HG03060 (cell line): ENCODE results near the gene ZNF568.

Source experiments
- ATAC-seq: cut with Tn5 transposase; IDR thresholded peaks from one replicate; pipeline ENCODE4 v1.9.1; 2021; ENCODE audit warnings: low read depth, moderate number of reproducible peaks; ENCODE audit not compliant: unreplicated experiment

The ZNF568 gene

DNA sequence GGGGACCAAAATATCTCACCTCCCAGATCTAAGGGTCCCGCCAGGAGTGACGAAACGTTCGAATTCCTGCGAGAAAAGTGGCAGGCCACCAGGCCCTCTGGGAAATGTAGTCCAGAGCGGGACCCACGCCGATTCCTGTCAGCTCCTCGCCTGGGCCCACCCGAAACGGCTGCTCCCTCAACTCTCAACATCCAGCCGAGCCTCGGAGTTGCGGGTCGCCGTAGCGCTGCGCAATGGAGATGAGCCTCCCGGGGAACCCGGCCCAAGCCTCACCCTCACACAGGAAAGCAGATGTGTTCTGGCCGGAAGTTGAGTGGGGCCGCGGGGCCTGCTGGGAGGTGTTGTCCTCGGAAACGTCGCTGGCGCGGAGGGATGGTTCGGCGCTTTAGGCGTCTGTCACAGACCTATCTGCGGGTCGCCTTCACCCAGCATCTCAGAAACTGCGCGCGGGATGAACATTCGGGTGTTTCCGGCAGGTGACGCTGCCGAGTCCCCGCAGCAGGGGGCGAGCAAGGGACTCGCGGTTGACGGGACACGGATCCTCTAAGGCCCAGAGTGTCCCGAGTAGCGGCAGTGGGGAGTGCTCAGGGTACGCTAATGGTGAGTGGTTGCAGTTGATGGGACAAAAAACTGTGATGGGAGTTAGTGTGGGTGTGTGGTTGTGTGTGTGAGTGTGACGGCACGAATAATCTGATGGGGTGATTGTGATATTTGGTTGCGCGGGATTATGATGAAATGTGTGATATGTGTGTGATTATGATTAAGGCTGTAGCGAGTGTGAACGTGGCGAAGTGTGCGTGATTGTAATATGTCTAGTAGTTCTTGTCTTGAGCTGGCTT is at the start of gene ZNF568, which contains the start of gene ZNF829:
Gene ZNF568, plus strand, starts transcription at position 341 of the 839 bp plus-strand sequence. CDS start 6,439 bp downstream, outside the sequence.
Gene ZNF829, minus strand, starts transcription at position 300 of the 839 bp plus-strand sequence. CDS start 1,124 bp downstream, outside the sequence.
- ATAC-seq, result no peak

- ATAC-seq, result no peak
Measured at GRCh38 chr19:36876993-36877938, 38.9 kb upstream of the ZNF568 start.

DNA sequence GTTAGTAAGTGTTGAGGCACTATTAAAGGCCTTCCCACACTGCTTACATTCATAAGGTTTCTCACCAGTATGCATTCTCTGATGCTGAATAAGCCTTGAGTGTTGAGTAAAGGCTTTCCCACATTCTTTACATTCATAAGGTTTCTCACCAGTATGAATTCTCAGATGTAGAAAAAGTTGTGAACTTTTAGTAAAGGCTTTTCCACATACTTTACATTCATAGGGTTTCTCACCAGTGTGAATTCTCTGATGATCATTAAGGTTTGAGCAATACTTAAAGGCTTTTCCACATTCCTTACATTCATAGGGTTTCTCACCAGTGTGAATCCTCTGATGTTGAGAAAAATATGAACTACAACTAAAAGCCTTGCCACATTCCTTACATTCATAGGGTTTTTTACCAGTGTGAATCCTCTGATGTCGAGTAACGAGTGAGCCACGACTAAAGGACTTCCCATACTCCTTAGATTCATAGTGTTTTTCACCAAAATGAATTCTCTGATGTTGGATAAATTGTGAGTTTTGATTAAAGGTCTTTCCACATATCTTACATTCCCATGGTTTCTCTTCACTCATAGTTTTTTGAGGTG is 24.3 kb upstream of the ZNF568 start:
- no peak for ATAC-seq

GRCh38 chr19:36894849-36895383 is 21.2 kb upstream of the ZNF568 start:
- ATAC-seq, result no peak

DNA sequence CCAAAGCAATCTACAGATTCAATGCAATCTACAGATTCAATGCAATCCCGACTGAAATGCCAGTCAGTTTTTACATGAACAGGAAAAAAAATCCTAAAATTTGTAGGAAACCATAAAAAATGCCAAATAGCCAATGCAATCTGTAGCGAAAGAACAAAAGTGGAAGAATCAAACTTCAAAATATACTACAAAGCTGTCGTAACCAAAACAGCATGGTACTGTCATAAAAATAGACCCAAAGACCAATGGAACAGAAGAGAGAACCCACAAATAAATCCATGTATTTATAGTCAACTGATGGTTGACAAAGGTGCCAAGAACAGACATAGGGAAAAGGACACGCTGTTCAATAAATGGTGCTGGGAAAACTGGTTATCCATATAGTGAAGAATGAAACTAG is 17.7 kb upstream of the ZNF568 start:
- ATAC-seq, result no peak

- no peak for ATAC-seq
Measured at GRCh38 chr19:36916991-36917390, 859 bp downstream of the ZNF568 start.

DNA sequence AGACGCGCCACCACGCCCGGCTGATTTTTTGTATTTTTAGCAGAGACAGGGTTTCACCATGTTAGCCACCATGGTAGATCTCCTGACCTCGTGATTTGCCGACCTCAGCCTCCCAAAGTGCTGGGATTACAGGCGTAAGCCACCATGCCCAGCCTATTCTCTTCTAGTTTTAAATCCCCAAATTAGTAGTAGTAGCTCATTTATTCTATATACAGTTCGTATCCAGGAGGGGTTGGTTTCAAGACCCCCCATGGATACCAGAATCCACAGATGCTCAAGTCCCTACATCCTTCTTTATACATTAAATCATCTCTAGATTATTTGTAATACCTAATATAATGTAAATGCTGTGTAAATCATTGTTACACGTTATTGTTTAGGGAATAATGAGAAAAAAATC is 2.0 kb downstream of the ZNF568 start:
- no peak for ATAC-seq

DNA sequence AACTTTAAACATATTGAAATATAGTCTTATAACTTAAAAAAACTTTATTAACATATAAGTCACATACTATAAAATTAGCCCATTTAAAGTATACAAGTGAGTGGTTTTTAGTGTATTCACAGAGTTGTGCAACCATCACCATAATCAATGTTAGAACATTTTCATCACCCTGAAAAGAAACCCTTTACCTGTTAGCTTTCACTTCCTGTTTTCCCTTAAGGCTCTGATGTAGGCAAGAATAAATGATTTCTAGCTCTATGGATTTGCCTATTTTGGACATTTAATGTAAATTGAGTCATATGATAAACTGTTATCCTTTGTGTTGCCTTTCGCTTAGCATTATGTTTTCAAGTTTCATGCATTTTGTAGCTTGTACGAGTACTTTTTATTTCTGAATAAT is 15.6 kb downstream of the ZNF568 start:
- ATAC-seq, result no peak

- no peak for ATAC-seq
Measured at GRCh38 chr19:36939153-36939552, 23.0 kb downstream of the ZNF568 start.

DNA sequence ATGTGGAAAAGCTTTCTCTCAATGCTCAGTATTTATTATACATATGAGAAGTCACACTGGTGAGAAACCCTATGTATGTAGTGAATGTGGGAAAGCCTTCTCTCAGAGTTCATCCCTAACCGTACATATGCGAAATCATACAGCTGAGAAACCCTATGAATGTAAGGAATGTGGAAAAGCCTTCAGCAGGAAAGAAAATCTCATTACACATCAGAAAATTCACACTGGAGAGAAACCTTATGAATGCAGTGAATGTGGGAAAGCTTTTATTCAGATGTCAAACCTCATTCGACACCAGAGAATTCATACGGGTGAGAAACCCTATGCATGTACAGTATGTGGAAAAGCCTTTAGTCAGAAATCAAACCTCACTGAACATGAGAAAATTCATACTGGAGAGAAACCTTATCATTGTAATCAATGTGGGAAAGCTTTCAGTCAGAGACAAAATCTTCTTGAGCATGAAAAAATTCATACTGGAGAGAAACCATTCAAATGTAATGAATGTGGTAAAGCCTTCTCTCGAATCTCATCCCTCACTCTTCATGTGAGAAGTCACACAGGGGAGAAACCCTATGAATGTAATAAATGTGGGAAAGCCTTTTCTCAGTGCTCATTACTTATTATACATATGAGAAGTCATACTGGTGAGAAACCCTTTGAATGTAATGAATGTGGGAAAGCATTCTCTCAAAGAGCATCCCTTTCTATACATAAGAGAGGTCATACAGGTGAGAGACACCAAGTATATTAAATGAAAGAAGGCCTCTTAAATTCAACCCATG is 34.4 kb downstream of the ZNF568 start:
- no peak for ATAC-seq

DNA sequence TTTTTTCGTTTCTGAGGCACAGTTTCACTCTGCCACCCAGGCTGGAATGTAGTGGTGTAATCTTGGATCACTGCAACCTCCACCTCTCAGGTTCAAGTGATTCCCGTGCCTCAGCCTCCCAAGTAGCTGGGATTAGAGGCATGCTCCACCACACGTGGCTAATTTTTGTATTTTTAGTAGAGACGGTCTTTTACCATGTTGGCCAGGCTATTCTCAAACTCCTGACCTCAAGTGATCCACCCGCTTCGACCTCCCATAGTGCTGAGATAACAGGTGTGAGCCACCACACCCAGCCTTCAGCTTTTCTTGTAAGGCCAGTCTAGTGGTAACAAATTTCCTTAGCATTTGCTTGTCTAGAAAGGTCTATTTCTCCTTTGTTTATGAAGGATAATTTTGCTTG is 46.2 kb downstream of the ZNF568 start:
- no peak for ATAC-seq

GRCh38 chr19:36963280-36963679 is 47.1 kb downstream of the ZNF568 start:
- ATAC-seq, result no peak

DNA sequence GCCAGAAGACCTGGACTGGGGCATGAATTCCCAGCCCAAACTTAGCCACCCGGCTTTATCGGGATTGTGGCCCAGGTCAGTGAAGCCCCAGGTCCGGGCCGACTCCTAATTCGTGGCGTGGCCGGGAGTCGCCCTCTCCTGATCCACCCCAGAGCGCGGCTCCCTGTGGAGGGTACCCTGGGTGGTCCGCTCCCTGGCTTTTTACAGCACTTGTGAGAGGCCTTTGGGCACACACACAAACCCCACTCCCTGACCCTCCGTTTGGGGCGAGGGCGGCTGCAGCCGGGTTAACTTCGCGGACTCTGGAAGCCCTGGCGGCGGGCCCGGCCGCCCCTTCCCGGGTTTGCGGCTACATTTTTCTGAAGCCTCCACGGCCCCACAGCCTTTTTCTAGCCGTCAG is 56.4 kb downstream of the ZNF568 start:
- no peak for ATAC-seq

DNA sequence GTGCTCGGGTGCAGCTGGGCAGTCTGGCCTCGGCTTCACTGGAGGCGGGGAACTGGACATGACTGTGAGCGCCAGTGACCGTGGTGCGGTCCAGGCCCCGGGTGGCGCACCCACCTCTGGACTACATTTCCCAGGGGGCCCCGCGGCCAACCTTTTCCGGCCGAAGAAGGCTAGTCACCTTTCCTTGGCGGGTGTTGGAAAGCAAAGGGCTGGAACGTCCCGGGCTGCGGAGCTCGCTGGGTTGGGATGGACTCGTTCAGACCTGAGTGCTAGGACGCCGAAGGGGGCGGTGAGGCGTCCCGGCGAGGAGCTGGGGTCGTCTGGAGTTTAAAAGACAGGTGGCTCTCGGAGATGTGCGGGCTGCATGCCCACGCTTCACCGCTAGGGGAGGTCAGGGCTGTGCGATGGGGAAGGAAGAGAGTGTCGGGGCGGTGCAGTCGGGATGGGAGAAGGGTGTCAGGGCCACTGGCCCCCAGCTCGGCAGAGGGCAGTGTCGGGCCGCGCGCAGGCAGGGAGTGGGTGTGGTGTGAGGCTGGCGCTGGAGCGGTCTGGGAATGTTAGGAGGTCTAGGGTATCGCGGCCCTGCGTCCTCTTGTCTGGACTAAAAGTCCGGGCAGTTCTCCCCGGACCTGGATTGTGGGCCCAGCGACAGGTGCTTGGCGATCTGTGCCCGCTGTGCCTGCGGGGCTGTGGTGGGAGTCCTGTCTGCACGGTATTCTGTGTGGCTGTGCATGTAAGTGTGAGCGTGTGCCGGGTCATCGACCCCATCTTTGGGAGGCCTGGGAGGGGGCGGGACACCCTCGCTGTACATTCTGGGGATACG is 57.1 kb downstream of the ZNF568 start:
- ATAC-seq, result no peak

DNA sequence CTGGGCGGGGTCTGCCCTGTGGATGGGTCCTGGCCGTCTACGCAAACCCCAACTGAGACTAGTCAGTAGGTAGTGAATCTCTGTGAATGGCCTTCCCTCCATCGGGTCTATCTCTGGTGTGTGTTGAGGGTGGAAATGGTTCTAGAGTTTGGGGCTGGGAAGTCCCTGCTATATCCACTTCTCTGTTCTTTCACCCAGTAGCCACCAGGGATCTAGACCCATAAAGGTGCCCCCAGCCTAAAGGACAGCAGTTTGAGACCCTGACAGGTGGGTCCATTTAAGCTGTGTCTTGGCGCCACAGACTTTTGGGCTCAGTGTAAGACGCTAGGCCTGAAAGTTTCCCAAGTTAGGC is 57.7 kb downstream of the ZNF568 start:
- ATAC-seq, result no peak

DNA sequence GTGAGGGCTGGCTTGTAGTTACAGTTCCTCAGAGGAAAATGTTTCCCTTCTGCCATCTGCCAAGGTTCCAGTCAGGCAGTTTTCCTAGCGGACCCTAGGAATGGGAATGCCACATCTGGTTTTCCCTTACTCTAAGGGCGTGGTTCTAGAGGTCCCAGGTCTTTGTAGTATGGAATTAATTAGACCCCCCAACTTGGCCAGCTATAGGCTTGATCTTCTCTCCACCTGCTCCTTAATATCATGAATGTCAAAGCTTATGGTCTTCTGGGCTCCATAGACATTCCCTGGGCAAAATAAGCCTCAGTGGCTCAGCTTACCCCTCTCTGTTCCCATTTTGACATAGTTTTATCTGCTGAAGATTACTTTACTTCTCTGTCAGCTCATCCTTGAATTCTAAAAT is 70.0 kb downstream of the ZNF568 start:
- no peak for ATAC-seq

DNA sequence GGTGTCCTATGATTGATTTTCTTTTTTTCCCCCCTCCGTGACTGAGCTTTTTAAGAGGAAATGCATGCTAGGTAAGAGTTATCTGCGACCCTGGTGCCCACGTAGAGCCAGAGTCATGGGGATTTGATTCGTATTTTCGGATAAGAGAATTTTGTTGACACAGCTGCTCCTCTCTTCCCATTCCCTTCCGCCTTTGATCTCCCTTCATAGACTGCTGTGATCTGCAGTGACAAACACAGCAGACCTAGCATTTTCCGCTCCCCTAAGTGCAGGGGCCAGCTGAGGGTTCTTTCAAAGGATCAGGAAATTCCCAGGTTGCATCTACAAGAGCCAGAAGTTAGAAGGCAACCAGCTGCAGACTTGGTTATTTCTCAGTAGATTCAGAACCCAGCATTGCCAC is 70.5 kb downstream of the ZNF568 start:
- ATAC-seq, result no peak

- no peak for ATAC-seq
Measured at GRCh38 chr19:36987091-36987490, 71.0 kb downstream of the ZNF568 start.
